ENCODE measurements around the gene IL26. TPM values are rescaled to one million over a fixed set of nuclear protein-coding genes. Genes with fewer than 3 reads are reported as not detected.

The IL26 gene
- total RNA-seq, 1 donor from 2014 or later, result not detected

DNA sequence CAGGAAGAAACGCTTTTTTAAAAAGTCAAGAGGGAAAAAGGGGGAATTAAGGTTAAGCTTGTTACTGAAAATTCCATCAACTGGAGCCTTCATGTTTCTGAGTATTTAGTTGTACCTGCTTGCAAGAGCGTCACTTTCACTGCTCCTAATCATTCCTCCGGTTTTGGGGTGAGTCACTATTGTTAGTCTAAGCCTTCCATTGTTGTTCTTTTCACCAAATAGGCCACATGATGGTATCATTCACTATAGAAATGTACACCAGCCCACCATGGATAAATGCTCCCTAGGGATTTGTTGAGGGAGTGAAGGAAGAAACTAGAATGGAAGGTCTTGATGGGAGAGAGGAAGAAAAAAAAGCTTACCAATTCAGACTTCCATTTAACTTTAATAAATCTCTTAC lies 24.8 kb upstream of the IL26 start:
- Histone ChIP-seq H3K4me3 (no peak overlapping the region), H3K27ac (no peak overlapping the region), H3K27me3 (ENCODE audit: low read depth) (no peaks in the 10 kb centered on the region), H3K36me3 (no peaks in the 10 kb centered on the region), H3K4me1 (no peaks in the 10 kb centered on the region), H3K9me3 (no peaks in the 10 kb centered on the region)
- TF ChIP-seq CTCF (IDR thresholded peaks at IDR 0.05), result no peak
- DNase-seq (no peak), ATAC-seq (no peak)
- intact Hi-C loops (cut with DNase I), result no loop called here

DNA sequence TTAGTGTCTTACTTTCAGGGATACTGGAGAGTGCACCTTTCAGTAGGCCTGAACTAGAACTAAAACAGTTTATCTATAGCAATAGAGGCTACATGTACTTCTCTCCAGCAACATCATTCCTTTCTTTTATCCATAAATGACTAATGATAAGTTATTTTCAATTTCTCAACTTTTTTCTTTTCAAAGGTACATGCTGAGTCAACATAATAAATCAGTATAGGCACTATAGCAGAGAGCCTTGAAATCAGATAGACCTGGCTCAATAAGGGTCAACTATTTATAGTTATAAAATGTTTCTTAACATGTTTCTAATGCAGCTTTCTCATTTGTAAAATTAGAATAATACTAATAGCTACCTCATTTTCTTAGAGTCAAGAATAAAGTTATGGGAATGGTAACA lies 22.2 kb upstream of the IL26 start:
- ATAC-seq, result no peak
- Histone ChIP-seq H3K9me3 (no peaks in the 10 kb centered on the region), H3K36me3 (no peaks in the 10 kb centered on the region), H3K4me1 (no peaks in the 10 kb centered on the region), H3K27ac (no peak overlapping the region), H3K4me3 (no peak overlapping the region), H3K27me3 (ENCODE audit: low read depth) (no peaks in the 10 kb centered on the region)
- no peak for DNase-seq
- no peak for TF ChIP-seq CTCF (IDR thresholded peaks at IDR 0.05)
- intact Hi-C loops (cut with DNase I), result no loop called here

DNA sequence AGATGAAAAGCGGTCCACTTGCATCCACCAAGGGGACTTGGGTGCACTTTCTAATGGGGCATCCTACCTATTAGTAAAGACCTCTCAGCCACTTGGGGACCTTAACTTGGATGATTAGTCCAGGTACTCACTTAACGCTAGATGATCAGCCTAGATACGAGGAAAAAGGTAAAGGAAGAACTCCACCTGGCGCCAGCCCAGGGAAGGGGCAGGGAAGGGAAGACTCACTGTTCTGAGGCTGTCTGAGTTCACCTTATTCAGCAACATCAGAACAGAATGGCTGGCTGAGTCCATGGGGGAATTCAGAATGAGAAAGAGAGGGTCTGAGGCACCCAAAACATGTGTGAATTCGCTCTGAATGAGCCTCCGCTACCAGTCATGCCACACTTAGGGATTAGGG lies 20.7 kb upstream of the IL26 start:
- DNase-seq, result no peak
- intact Hi-C loops (cut with DNase I), result no loop called here
- no peaks in the 10 kb centered on the region for H3K36me3 ChIP-seq
- no peaks in the 10 kb centered on the region for H3K9me3 ChIP-seq
- H3K4me3 ChIP-seq, result no peak overlapping the region
- H3K27ac ChIP-seq, result no peak overlapping the region
- TF ChIP-seq CTCF (IDR thresholded peaks at IDR 0.05), result no peak
- no peak for ATAC-seq
- H3K27me3 ChIP-seq (ENCODE audit: low read depth), result no peaks in the 10 kb centered on the region
- H3K4me1 ChIP-seq, result no peaks in the 10 kb centered on the region

GRCh38 chr12:68245180-68246021 lies 19.8 kb upstream of the IL26 start:
- no peak for TF ChIP-seq CTCF (IDR thresholded peaks at IDR 0.05)
- H3K9me3 ChIP-seq, result no peaks in the 10 kb centered on the region
- H3K27me3 ChIP-seq (ENCODE audit: low read depth), result no peaks in the 10 kb centered on the region
- no peak for DNase-seq
- ATAC-seq, result no peak
- peaks cover 5% of the 10 kb centered on the region for H3K4me1 ChIP-seq
- no peak overlapping the region for H3K27ac ChIP-seq
- intact Hi-C loops (cut with DNase I), result no loop called here
- peak overlapping the region; percentile 29 for H3K4me3 ChIP-seq
- no peaks in the 10 kb centered on the region for H3K36me3 ChIP-seq

GRCh38 chr12:68242777-68243176 lies 17.2 kb upstream of the IL26 start:
- no peaks in the 10 kb centered on the region for H3K36me3 ChIP-seq
- no peaks in the 10 kb centered on the region for H3K9me3 ChIP-seq
- no peak overlapping the region for H3K4me3 ChIP-seq
- H3K27ac ChIP-seq, result no peak overlapping the region
- H3K27me3 ChIP-seq (ENCODE audit: low read depth), result no peaks in the 10 kb centered on the region
- no peak for TF ChIP-seq CTCF (IDR thresholded peaks at IDR 0.05)
- intact Hi-C loops (cut with DNase I), result no loop called here
- no peak for ATAC-seq
- H3K4me1 ChIP-seq, result peaks cover 10% of the 10 kb centered on the region
- DNase-seq, result no peak

Measured in lower lobe of right lung (tissue), 2 donors.